Kidney (tissue), 14 donors: ENCODE measurements around the gene CDK5RAP2. TPM values are rescaled to one million over a fixed set of nuclear protein-coding genes. Genes with fewer than 3 reads are reported as not detected.
A peak's percentile ranks its signal among the peaks of the same experiment; 100 is the strongest.

Experiments used
- DNase-seq, 5 donors: peaks; one replicate each; pipeline ENCODE4 v3.0.0-alpha.2; 2013 to 2020
- FAIRE-seq: peaks from 2 replicates; lab custom pipeline; 2012; peaks lifted over from hg19 to GRCh38; lab: Jason Lieb, UNC
- H3K27ac ChIP-seq, 2 donors: one replicate each; pipeline ENCODE4 v1.7.0; 2013; ENCODE audit warnings: low read depth in 2 of 2, low read length in 2 of 2, inconsistent platforms in 1 of 2
- H3K27me3 ChIP-seq: one replicate; pipeline ENCODE4 v1.7.1; 2013; ENCODE audit warnings: low read length, inconsistent platforms; ENCODE audit not compliant: control insufficient read depth, insufficient read depth
- H3K36me3 ChIP-seq, 3 donors: one replicate each; pipeline versions ENCODE4 v1.7.0 to v1.7.1; 2013; ENCODE audit warnings: low read length in 3 of 3, control low read depth in 1 of 3, inconsistent platforms in 1 of 3; ENCODE audit not compliant: insufficient read depth in 3 of 3, control insufficient read depth in 2 of 3
- H3K4me1 ChIP-seq, 3 donors: one replicate each; pipeline versions ENCODE4 v1.7.0 to v1.7.1; 2013; ENCODE audit warnings: low read length in 3 of 3, inconsistent platforms in 1 of 3, low read depth in 1 of 3; ENCODE audit not compliant: control insufficient read depth in 2 of 3, insufficient read depth in 2 of 3
- H3K4me3 ChIP-seq, 3 donors: one replicate each; pipeline versions ENCODE4 v1.7.0 to v1.8.1; 2013; ENCODE audit warnings: low read length in 3 of 3, control low read depth in 1 of 3, inconsistent platforms in 1 of 3
- H3K9ac ChIP-seq, 3 donors: one replicate each; pipeline versions ENCODE4 v1.7.0 to v1.7.1; 2013; ENCODE audit warnings: low read length in 3 of 3, control low read depth in 1 of 3, inconsistent platforms in 1 of 3
- H3K9me3 ChIP-seq, 3 donors: one replicate each; pipeline versions ENCODE4 v1.7.0 to v1.7.1; 2013; ENCODE audit warnings: low read length in 3 of 3, control low read depth in 1 of 3, inconsistent platforms in 1 of 3; ENCODE audit not compliant: control insufficient read depth in 2 of 3, insufficient read depth in 1 of 3
- CTCF ChIP-seq: IDR thresholded peaks from 3 replicates; pipeline ENCODE4 v1.5.1; 2012; ENCODE audit warnings: mild to moderate bottlenecking, moderate library complexity, borderline replicate concordance; ENCODE audit not compliant: insufficient read depth; ENCODE audit errors: extremely low read depth
- intact Hi-C: fragments of 100-400 bp; cut with DNase I; formaldehyde crosslinking; loops from one replicate; pipeline ENCODE4 v1.11.1; 2022
- polyA plus RNA-seq: library from polyadenylated mRNA; stranded (reverse); fragments of 350-450 nt; fragmentation: Illumina TruSeq; extraction: RNeasy Lipid Tissue Mini Kit (QIAGEN cat#74804); gene quantifications from one replicate; pipeline ENCODE4 v1.2.3, GENCODE V29; 2014; ENCODE audit warnings: low read depth, low replicate concordance; ENCODE audit not compliant: insufficient read depth
- total RNA-seq: library from RNA; stranded (reverse); fragmentation: NEBNext Ultra II Directional; extraction: Animal tissue kit (Norgen Biotek cat#: 25700); gene quantifications from one replicate; pipeline ENCODE4 v1.2.1, GENCODE V29; 2021
- donor health status: control.
- donor health status: control.
- donor health status: control.
- donor health status: control.
- donor health status: control.
- donor health status: DM: yes; HTN: yes; CAD: no.
- donor health status: Normal renal cell carcinoma (clear cell type).

CDK5RAP2 gene
- total and polyA plus RNA-seq, 2 donors from 2014 or later, result 20.9 to 35.3 TPM

- Histone ChIP-seq H3K9ac (no peak overlapping the region), H3K4me3 (no peak overlapping the region), H3K27me3 (no peaks in the 10 kb centered on the region), H3K36me3 (no peaks in the 10 kb centered on the region), H3K4me1 (no peaks in the 10 kb centered on the region), H3K27ac (no peak overlapping the region), H3K9me3 (no peaks in the 10 kb centered on the region)
- no peak for FAIRE-seq
- no peak for DNase-seq
- intact Hi-C loops, result no loop called here
- TF ChIP-seq CTCF, result no peak
Observed at GRCh38 chr9:120621941-120622340, 42.0 kb upstream of the CDK5RAP2 start.

GRCh38 chr9:120619751-120620655, 40.0 kb upstream of the CDK5RAP2 start:
- intact Hi-C loops, result no loop called here
- H3K4me3 ChIP-seq, result no peak overlapping the region
- no peak overlapping the region for H3K27ac ChIP-seq
- no peak overlapping the region for H3K9ac ChIP-seq
- no peaks in the 10 kb centered on the region for H3K4me1 ChIP-seq
- DNase-seq, result peak in 4 of 5 donors; percentile 60 to 83 (median 72)
- H3K36me3 ChIP-seq, result no peaks in the 10 kb centered on the region
- H3K27me3 ChIP-seq, result no peaks in the 10 kb centered on the region
- TF ChIP-seq CTCF, result peak; percentile 69
- FAIRE-seq, result peak; percentile 96
- H3K9me3 ChIP-seq, result no peaks in the 10 kb centered on the region

GRCh38 chr9:120616966-120617935, 37.3 kb upstream of the CDK5RAP2 start:
- no peaks in the 10 kb centered on the region for H3K9me3 ChIP-seq
- no peak overlapping the region for H3K27ac ChIP-seq
- FAIRE-seq (no peak), DNase-seq (no peak)
- no peaks in the 10 kb centered on the region for H3K4me1 ChIP-seq
- no peak overlapping the region for H3K9ac ChIP-seq
- no peaks in the 10 kb centered on the region for H3K36me3 ChIP-seq
- intact Hi-C loops, result no loop called here
- no peak for TF ChIP-seq CTCF
- no peak overlapping the region for H3K4me3 ChIP-seq
- no peaks in the 10 kb centered on the region for H3K27me3 ChIP-seq
